ENCODE measurements around the gene VRK2.
"Not testable (repeated sequence)": the region's sequence is repeated elsewhere in the genome, so short reads cannot be mapped to it uniquely, and the experiment has no call there.

VRK2 gene

DNA sequence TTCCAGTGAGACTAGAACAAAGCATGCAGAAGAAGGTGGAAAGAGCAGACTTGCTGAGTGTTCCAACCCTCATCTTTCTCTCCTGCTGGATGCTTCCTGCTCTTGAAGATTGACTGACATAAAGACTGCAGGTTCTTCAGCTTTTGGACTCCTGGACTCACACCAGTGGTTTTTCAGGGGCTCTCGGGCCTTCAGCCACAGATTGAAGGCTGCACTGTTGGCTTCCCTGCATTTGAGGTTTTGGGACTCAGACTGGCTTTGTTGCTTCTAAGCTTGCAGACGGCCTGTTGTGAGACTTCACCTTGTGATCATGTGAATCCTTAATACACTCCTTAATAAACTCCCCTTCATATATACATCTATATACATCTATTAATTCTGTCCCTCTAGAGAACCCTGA lies 20.4 kb downstream of the VRK2 start:
- Histone ChIP-seq H3K9ac (ENCODE audit: low read depth, low read length) (no peak overlapping the region), H3K4me1 (ENCODE audit: insufficient read depth, low read length) (no peaks in the 10 kb centered on the region), H3K9me3 (ENCODE audit: control insufficient read depth, insufficient read depth, low read length) (no peaks in the 10 kb centered on the region), H3K36me3 (ENCODE audit: insufficient read depth, low read length) (no peaks in the 10 kb centered on the region)

DNA sequence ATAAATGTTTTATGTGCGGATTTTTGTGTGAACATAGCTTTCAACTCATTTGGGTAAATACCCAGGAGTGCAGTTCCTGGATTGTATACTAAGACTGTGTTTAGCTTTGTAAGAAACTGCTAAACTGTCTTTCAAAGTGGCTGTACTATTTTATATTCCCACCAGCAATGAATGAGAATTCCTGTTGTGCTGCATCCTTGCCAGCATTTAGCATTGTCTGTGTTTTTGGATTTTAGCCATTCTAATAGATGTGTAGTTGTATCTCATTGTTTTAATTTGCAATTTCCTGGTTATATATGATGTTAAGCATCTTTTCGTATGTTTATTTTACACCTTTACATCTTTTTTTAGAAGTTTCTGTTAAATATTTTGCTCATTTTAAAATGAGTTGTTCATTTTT lies 24.2 kb downstream of the VRK2 start:
- Histone ChIP-seq H3K36me3 (ENCODE audit: insufficient read depth, low read length) (peaks cover 5% of the 10 kb centered on the region; the same call in 1 of the 2 replicates), H3K4me1 (ENCODE audit: insufficient read depth, low read length) (no peaks in the 10 kb centered on the region), H3K9ac (ENCODE audit: low read depth, low read length) (no peak overlapping the region), H3K9me3 (ENCODE audit: control insufficient read depth, insufficient read depth, low read length) (no peaks in the 10 kb centered on the region)

DNA sequence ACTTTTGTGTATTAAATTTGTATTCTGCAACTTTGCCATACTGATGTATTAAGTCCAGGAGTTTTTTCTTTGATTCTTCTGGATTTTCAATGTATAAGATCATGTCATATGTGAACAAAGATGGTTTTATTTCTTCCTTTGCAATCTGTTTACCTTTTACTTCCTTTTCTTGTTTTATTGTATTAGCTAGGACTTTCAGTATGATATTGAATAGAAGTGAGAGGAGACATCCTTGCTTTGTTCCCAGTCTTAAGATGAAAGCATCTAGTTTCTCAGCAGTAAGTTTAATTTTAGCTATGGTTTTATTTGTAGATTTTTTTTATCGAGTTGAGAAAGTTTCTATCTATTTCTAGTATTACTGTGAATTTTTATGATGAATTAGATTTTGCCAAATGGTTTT lies 25.5 kb downstream of the VRK2 start:
- no peaks in the 10 kb centered on the region for H3K4me1 ChIP-seq (ENCODE audit: insufficient read depth, low read length)
- H3K9ac ChIP-seq (ENCODE audit: low read depth, low read length) = no peak overlapping the region
- no peaks in the 10 kb centered on the region for H3K9me3 ChIP-seq (ENCODE audit: control insufficient read depth, insufficient read depth, low read length)
- H3K36me3 ChIP-seq (ENCODE audit: insufficient read depth, low read length) = peaks cover 5% of the 10 kb centered on the region; the same call in 1 of the 2 replicates

DNA sequence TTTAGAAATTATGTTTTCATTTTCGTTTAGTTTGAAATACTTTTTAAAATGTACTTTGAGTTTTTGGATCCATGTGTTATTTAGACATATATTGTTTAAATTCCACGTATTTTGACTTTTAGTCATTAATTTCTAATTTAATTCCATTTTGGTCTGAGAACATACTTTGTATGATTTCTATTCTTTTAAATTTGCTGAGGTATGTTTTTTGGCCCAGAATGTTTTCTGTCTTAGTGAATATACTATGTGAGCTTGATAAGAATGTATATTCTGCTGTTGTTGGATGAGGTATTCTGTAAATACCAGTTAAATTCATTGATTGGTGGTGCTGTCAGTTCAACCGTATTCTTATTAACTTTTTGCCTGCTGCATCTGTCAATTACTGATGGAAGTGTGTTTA lies 26.4 kb downstream of the VRK2 start:
- Histone ChIP-seq H3K9me3 (ENCODE audit: control insufficient read depth, insufficient read depth, low read length) (no peaks in the 10 kb centered on the region), H3K36me3 (ENCODE audit: insufficient read depth, low read length) (peaks cover 5% of the 10 kb centered on the region; the same call in 1 of the 2 replicates), H3K4me1 (ENCODE audit: insufficient read depth, low read length) (no peaks in the 10 kb centered on the region), H3K9ac (ENCODE audit: low read depth, low read length) (no peak overlapping the region)

DNA sequence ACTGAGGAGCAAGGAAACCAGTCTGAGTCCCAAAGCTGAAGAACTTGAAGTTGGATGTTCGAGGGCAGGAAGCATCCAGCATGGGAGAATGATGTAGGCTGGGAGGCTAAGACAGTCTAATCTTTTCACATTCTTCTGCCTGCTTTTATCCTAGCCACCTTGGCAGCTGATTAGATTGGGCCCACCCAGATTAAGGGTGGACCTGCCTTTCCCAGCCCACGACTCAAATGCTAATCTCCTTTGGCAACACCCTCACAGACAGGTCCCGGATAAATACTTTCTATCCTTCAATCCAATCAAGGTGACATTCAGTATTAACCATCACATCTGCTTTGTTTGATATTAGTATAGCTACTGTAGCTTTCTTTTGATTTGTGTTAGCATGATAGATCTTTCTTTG lies 27.1 kb downstream of the VRK2 start:
- no peaks in the 10 kb centered on the region for H3K9me3 ChIP-seq (ENCODE audit: control insufficient read depth, insufficient read depth, low read length)
- no peaks in the 10 kb centered on the region for H3K4me1 ChIP-seq (ENCODE audit: insufficient read depth, low read length)
- no peak overlapping the region for H3K9ac ChIP-seq (ENCODE audit: low read depth, low read length)
- H3K36me3 ChIP-seq (ENCODE audit: insufficient read depth, low read length) = peaks cover 5% of the 10 kb centered on the region; the same call in 1 of the 2 replicates

DNA sequence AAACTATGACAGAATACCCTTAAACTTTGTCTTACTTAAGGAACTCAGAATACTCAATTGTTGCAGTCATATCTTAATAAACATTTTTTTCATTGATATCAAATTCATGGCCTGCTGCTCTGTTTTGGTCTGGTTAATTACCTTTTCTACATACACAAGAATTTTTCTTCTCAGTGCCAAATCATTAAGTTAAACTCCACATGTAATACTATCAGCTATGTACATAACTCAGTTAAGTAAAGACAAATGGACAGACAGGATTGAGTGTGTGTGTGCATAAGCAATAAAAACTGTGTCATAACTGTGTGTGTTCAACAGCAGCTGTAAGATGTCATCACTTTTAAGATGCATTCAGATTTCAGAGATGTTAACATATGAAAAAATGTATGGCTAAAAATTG lies 34.4 kb downstream of the VRK2 start:
- no peaks in the 10 kb centered on the region for H3K4me1 ChIP-seq (ENCODE audit: insufficient read depth, low read length)
- no peak overlapping the region for H3K9ac ChIP-seq (ENCODE audit: low read depth, low read length)
- H3K36me3 ChIP-seq (ENCODE audit: insufficient read depth, low read length) = no peaks in the 10 kb centered on the region
- no peaks in the 10 kb centered on the region for H3K9me3 ChIP-seq (ENCODE audit: control insufficient read depth, insufficient read depth, low read length)

DNA sequence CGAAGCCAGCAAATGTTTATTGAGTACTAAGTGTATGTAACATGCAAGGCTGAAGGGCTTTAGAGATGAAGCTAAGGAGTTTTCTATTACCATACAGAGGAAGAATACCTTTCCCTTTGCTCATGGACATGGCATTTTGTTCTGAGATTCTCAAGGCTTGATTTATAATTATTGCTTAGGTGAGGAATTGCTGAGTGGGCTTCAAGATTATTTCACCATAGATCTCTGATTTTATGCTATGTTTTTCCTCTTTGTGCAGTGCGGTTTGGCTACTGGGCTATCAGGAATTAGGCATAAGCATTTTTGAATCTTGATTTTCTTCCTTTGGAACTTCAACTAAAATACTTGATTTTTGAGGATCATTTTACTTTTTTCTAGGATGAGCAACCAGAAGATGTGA lies 42.5 kb downstream of the VRK2 start:
- no peaks in the 10 kb centered on the region for H3K36me3 ChIP-seq (ENCODE audit: insufficient read depth, low read length)
- H3K4me1 ChIP-seq (ENCODE audit: insufficient read depth, low read length) = no peaks in the 10 kb centered on the region
- H3K9ac ChIP-seq (ENCODE audit: low read depth, low read length) = no peak overlapping the region
- H3K9me3 ChIP-seq (ENCODE audit: control insufficient read depth, insufficient read depth, low read length) = no peaks in the 10 kb centered on the region

DNA sequence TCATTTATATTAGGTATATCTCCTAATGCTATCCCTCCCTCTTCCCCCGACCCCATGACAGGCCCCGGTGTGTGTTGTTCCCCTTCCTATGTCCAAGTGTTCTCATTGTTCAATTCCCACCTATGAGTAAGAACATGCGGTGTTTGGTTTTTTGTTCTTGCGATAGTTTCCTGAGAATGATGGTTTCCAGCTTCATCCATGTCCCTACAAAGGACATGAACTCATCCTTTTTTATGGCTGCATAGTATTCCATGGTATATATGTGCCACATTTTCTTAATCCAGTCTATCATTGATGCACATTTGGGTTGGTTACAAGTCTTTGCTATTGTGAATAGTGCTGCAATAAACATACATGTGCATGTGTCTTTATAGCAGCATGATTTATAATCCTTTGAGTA lies 46.2 kb downstream of the VRK2 start:
- H3K36me3 ChIP-seq (ENCODE audit: insufficient read depth, low read length); H3K9me3 ChIP-seq (ENCODE audit: control insufficient read depth, insufficient read depth, low read length): not testable (repeated sequence)

DNA sequence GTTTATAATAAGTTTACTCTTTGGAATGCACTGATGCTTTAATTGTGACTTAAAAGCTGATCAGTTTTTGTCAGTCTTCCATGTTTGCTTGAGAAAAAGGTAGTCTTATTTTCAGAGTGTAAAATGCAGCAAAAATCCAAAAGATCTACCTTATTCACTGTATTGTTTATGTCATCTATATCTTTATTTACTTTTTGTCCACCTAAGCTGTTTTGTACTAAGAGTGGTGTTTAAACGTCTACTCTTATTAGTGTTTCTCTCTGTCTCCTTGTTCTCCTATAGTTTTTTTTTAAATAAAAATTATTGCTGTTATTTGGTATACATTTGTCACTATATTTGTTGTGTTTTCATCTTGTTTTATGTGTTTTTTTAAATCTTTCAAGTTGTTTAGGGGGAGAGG lies 50.4 kb downstream of the VRK2 start:
- H3K9me3 ChIP-seq (ENCODE audit: control insufficient read depth, insufficient read depth, low read length) = no peaks in the 10 kb centered on the region
- no peaks in the 10 kb centered on the region for H3K36me3 ChIP-seq (ENCODE audit: insufficient read depth, low read length)
- H3K4me1 ChIP-seq (ENCODE audit: insufficient read depth, low read length) = no peaks in the 10 kb centered on the region
- no peak overlapping the region for H3K9ac ChIP-seq (ENCODE audit: low read depth, low read length)

More for the DNA sequence above, 46.2 kb downstream of the VRK2 start:
- H3K4me1 ChIP-seq (ENCODE audit: insufficient read depth, low read length); H3K9ac ChIP-seq (ENCODE audit: low read depth, low read length): not testable (repeated sequence)

DNA sequence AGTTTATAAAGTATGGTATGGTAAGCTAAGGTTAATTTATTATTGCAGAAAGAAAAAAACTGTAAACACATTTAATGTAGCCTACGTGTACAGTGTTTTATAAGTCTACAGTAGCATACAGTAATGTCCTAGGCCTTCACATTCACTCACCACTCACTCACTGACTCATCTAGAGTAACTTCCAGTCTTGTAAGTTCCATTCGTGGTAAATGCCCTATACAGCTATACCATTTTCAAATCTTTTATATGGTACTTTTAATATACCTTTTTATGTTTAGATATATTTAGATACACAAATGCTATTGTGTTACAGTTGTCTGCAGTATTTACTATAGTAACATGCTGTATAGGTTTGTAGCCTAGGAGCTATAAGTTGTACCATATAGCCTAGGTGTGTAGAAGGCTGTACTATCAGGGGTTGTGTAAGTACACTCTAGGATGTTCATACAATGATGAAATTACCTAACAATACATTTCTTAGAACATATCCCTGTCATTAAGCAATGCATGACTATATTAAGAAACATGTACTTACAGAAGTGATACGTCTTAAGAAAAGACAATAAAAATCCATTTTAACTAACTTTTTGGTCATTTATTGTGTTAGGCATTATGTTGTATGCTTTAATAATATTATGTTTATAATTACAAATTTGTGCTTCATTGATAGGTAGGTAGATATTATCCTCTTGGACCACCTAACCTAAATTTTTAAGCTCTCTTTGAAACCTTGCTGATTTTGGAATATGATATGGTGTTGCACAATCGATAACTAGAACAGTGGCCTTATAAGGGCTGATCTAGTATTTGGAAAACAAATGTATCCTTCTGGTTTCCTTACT lies 51.9 kb downstream of the VRK2 start:
- Histone ChIP-seq H3K9ac (ENCODE audit: low read depth, low read length) (no peak overlapping the region), H3K9me3 (ENCODE audit: control insufficient read depth, insufficient read depth, low read length) (no peaks in the 10 kb centered on the region), H3K4me1 (ENCODE audit: insufficient read depth, low read length) (no peaks in the 10 kb centered on the region), H3K36me3 (ENCODE audit: insufficient read depth, low read length) (no peaks in the 10 kb centered on the region)

DNA sequence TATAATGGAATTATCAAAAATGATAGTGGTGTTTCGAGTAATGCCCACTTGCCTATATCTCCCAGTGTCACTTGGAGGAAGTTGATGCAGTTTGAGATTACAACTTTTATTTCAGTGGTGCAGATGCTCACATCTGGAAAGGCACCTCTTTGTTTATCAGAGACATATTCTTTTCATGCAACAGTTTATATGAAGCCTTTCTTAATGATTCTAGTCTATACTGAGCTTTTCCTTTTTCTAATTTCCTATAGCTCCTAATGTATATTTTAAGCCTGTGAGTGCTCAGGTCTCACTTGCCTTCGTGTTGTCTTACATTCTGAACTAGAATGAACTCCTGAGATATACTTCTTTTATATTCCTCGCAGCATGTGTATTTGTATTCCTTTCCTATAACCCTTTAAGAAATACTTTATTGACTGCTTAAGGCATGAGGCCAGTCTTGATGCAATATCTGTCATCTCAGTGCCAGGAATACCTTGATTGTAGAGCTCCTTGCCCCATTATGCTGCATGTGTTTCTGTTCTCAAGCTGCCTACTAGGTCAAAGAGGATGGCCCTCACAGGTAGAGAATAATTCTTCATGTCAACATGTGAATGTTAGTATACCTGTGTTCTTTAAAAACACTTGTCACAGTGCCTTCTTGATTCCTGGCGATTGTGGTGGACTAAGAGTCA lies 52.6 kb downstream of the VRK2 start:
- no peaks in the 10 kb centered on the region for H3K9me3 ChIP-seq (ENCODE audit: control insufficient read depth, insufficient read depth, low read length)
- no peaks in the 10 kb centered on the region for H3K36me3 ChIP-seq (ENCODE audit: insufficient read depth, low read length)
- H3K9ac ChIP-seq (ENCODE audit: low read depth, low read length) = no peak overlapping the region
- H3K4me1 ChIP-seq (ENCODE audit: insufficient read depth, low read length) = no peaks in the 10 kb centered on the region

DNA sequence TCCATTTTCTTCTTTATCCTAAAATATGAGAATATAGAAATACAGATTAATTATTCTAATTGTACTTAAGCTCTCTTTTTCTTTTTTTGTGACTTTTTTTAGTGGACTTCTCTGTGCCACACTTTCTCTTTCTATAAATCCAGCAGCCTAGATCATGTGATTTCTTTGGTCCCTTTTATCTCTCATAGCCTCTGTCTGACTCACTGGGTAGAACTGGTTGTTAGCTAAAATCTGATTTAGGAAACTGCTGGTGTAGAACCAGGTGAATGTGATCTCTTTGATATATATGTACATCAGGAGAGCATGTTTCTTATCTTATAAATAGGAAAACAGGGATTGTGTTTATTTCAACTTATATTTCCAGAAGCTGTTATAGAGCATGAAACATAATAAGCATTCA lies 54.9 kb downstream of the VRK2 start:
- no peaks in the 10 kb centered on the region for H3K9me3 ChIP-seq (ENCODE audit: control insufficient read depth, insufficient read depth, low read length)
- no peaks in the 10 kb centered on the region for H3K4me1 ChIP-seq (ENCODE audit: insufficient read depth, low read length)
- H3K9ac ChIP-seq (ENCODE audit: low read depth, low read length) = no peak overlapping the region
- no peaks in the 10 kb centered on the region for H3K36me3 ChIP-seq (ENCODE audit: insufficient read depth, low read length)

DNA sequence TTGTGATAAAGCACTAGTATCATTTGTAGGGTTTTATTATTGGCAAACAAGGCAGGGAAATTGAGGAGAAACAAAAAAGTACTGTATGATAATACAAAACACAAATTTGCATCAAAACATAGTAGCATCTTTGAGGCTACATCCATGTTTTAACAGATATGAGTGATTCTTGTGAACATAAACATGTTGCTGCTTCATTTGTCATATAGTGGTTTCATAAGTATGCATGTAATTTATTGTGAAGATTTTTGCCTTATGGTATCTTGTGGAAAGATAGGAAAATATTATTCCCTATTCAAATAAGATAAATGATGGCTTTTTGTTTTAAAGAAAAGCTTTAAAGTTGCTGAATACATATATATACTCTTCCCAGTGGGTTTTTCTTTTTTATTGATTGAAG lies 60.3 kb downstream of the VRK2 start:
- H3K4me1 ChIP-seq (ENCODE audit: insufficient read depth, low read length) = peaks cover 8% of the 10 kb centered on the region; the same call in 1 of the 2 replicates
- no peaks in the 10 kb centered on the region for H3K9me3 ChIP-seq (ENCODE audit: control insufficient read depth, insufficient read depth, low read length)
- H3K9ac ChIP-seq (ENCODE audit: low read depth, low read length) = no peak overlapping the region
- H3K36me3 ChIP-seq (ENCODE audit: insufficient read depth, low read length) = no peaks in the 10 kb centered on the region

DNA sequence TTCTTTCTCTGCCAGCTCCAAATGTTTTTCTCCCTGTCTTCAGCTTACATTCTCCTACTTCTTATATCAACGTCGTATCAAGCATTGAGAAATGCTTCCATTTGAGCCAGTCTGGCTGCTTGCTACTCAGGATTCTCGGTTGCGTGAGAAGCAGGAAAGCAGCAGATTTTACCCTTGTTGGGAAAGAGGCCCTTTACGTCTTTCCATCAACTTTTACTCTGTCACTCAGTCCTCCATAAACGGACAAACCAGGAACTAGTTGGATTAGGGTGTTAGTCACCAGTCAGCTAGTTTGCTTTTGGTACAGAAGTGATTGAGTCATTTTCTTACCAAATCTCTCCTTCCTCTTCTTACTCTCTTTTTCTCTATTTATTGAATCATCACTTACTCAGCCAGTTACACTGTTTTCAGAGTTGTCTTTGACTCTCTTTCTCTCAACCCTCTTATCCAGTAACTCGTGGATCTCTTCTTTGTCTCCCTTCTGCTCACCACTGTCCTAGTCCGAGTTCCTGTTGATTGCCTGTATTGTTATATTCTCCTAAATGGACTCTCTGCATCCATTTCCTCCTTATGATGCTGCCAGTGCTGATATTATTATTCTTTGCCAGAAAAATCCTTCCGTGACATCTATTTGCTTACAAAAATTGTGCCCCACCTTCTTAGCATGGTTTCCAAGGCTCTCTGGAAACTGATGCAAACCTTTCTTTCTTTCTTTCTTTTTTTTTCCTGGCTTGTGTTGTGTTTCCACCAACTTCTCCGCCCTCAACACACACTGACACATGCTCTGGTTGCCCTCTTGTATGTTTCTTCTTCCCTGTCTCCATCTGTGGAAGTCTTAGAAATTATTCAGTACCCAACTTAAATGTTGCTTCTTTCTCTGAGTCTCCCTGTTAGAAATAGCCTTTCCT lies 61.5 kb downstream of the VRK2 start:
- no peak overlapping the region for H3K9ac ChIP-seq (ENCODE audit: low read depth, low read length)
- H3K4me1 ChIP-seq (ENCODE audit: insufficient read depth, low read length) = peaks cover 17% of the 10 kb centered on the region
- no peaks in the 10 kb centered on the region for H3K9me3 ChIP-seq (ENCODE audit: control insufficient read depth, insufficient read depth, low read length)
- no peaks in the 10 kb centered on the region for H3K36me3 ChIP-seq (ENCODE audit: insufficient read depth, low read length)

All from ES-I3 (cell line).